ENCODE results near the gene CLASP1.

CLASP1 gene

DNA sequence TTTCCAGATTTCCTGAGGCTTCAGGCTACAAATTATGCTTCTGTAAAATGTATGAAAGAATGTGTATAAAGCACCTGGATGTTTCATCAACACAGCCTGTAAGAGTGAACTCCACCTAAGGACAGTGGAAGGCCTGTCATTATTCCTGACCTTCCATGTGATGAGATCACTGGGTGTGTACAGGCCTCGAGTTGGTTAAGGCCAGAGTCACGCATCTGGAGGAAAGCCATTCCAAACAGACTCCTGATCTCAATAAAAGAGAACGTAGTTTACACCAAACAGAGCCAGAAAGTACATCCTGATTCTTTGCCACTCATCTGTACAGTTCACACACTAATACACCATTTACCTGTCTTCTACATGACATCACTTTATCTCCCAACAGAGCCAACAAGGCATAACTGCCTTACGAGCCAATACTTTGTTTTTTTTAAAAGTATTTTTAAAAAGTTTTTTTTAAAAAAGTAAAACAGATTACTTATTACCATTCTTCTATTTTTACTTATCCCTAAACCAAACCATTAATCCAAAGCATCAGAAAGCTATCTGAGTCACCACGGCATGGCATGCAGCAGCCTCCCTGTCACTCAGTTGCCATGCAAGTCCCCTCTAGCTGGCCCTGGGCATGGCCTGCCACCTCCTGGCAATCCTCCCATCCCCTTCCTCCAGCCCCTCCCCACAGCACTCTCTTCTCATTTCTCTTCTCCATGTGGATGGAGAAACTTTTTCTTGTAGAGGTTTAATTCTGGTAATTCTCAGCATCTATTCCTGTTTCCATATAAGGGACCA lies 285.4 kb downstream of the CLASP1 start:
- TF ChIP-seq, protein P1, sequence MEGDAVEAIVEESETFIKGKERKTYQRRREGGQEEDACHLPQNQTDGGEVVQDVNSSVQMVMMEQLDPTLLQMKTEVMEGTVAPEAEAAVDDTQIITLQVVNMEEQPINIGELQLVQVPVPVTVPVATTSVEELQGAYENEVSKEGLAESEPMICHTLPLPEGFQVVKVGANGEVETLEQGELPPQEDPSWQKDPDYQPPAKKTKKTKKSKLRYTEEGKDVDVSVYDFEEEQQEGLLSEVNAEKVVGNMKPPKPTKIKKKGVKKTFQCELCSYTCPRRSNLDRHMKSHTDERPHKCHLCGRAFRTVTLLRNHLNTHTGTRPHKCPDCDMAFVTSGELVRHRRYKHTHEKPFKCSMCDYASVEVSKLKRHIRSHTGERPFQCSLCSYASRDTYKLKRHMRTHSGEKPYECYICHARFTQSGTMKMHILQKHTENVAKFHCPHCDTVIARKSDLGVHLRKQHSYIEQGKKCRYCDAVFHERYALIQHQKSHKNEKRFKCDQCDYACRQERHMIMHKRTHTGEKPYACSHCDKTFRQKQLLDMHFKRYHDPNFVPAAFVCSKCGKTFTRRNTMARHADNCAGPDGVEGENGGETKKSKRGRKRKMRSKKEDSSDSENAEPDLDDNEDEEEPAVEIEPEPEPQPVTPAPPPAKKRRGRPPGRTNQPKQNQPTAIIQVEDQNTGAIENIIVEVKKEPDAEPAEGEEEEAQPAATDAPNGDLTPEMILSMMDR (IDR thresholded peaks at IDR 0.05): no peak
- DNase-seq (ENCODE audit: low spot score): no peak
- H3K27ac ChIP-seq: peak overlapping the region; percentile 34 to 39

DNA sequence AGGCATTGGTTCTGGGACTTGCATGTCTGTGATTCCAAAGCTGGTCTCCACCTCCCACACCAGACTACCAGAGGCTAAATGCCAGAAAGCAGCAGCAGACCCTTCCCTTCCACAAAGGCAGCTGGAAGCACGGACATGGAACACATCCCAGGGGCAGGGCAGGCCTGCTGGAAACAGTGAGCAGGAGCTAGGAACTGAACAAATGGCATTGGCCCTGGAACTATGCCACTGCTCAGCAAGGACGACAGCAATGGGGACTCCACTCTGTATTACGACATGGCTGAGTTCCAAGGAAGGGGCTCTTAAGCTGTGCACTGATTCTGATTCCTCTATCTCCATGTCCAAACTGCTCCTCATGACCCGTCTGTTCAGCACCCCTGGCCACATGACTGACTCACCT lies 286.5 kb downstream of the CLASP1 start:
- DNase-seq (ENCODE audit: low spot score): no peak
- Histone ChIP-seq H3K27ac (no peak overlapping the region), H3K4me3 (no peak overlapping the region)
- TF ChIP-seq, protein P1 (IDR thresholded peaks at IDR 0.05): no peak

More for the DNA sequence above, 285.4 kb downstream of the CLASP1 start:
- no peak overlapping the region for H3K4me3 ChIP-seq

DNA sequence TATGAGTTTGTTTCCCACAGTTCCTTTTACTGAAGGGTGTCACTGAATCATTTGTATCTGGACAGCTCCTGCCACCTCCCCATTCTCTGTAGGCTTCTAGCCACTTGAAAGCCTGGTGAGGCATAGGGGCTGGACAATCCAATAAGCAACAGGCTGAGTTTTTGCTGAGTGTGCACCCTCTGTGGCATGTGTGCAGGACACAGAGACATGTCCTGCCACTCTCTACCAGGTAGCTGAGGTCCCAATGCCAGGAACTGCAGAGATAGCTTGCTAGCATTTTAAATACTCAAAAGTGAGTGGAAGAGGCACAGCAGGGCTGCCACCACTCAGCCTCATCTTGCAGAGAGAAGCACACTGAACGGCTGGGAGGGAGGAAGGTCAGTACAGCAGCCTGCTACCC lies 287.0 kb downstream of the CLASP1 start:
- Histone ChIP-seq H3K4me3 (no peak overlapping the region), H3K27ac (no peak overlapping the region)
- DNase-seq (ENCODE audit: low spot score): no peak
- TF ChIP-seq, protein P1 (IDR thresholded peaks at IDR 0.05): no peak

DNA sequence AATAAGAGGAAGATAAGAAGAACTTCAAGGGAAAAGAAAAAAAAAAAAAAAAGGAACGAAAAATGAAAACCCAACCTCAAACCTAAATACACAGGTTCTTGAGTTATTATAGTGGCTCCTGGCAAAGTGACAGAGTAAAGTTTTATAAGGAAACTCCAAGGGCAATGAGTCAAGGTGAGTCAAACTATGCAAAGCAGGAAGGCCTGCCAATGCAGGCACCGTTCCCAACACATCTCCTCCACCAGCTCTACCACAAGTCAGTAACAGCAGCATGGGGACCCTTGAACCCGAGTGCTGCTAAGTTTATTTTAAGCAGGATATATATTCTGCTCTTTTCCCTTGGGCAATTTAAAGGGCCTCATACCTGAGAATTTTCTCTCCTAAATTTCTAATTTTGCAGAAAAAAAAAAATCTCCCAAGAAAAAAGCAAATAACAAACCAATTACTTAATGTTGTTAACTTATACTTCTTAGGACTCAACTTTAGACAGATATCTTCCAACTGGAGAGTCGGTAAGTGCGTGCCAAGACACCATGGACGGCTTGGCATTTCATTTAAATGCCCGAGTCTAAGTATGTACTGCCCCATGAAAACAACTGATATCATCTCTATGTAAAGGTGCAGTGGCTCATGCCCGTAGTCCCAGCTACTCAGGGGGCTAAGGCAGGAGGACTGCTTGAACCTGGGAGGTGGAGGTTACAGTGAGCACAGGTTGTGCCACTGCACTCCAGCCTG lies 288.5 kb downstream of the CLASP1 start:
- TF ChIP-seq, protein P1 (IDR thresholded peaks at IDR 0.05): no peak
- no peak overlapping the region for H3K4me3 ChIP-seq
- H3K27ac ChIP-seq: no peak overlapping the region
- DNase-seq (ENCODE audit: low spot score): no peak

DNA sequence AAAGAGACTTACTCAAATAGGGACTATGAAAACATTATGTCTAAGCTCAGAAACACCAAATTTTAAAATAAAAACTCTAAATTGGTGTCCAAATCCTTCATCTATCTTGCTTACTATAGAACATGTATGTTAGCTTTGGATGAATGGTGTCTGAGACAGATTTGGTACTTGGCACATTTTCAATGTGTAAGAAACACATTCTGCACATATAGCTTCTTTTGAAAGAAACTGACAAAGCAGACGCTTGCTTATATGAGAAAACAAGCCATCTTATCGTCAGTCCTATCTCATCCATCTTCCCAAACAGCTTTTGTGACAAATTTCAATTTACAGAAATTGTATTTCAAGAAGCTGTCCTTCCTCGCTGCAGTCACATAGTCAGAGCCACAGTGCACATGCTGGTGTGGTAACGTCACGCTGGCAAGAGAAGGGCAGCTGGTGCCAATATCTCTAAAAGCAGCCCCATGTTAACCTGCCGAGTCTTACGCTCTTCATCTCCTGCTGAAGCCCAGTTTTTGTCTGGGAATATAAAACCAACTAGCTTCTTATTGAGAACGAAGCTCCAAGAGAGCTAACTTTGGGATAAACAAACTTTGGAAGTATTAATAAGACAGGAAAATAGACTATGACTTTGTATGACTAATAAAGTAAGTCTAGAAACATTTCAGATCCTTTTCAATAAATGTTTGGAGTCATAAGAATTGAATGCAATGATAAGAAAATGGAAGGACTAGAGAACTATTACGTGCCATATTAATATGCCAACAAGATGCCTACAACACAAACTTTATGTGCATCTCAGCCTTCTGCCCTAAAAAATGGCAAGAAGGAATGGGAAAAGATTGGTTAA lies 289.3 kb downstream of the CLASP1 start:
- no peak for DNase-seq (ENCODE audit: low spot score)
- Histone ChIP-seq H3K27ac (no peak overlapping the region), H3K4me3 (no peak overlapping the region)
- TF ChIP-seq, protein P1 (IDR thresholded peaks at IDR 0.05): no peak

DNA sequence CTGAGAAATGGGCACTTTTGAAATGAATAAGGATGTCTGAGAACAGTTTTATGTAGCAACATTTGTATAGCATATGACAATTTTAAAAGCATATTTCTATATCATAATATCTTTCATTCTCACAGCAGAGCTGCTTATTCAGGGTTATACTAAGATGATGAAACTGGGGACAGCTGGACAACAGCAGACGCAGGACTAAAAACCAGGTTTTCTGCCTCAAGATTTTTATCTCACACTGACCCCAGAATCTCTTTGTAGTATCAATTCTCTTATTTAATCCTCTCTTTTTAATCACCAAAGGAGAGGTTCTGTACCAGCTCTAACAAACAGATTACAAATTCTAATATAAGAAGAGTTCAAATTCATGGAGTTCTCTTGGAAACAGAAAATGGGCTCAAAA lies 290.1 kb downstream of the CLASP1 start:
- H3K27ac ChIP-seq: no peak overlapping the region
- DNase-seq (ENCODE audit: low spot score): no peak
- no peak overlapping the region for H3K4me3 ChIP-seq
- TF ChIP-seq, protein P1 (IDR thresholded peaks at IDR 0.05): no peak

All from coronary artery (tissue), 2 donors.